GM19035 (cell line): Measurements from ENCODE around the gene SIX5.

Experiments used
- ATAC-seq: cut with Tn5 transposase; IDR thresholded peaks from one replicate; pipeline ENCODE4 v1.9.1; 2021; ENCODE audit not compliant: unreplicated experiment

The SIX5 gene

DNA sequence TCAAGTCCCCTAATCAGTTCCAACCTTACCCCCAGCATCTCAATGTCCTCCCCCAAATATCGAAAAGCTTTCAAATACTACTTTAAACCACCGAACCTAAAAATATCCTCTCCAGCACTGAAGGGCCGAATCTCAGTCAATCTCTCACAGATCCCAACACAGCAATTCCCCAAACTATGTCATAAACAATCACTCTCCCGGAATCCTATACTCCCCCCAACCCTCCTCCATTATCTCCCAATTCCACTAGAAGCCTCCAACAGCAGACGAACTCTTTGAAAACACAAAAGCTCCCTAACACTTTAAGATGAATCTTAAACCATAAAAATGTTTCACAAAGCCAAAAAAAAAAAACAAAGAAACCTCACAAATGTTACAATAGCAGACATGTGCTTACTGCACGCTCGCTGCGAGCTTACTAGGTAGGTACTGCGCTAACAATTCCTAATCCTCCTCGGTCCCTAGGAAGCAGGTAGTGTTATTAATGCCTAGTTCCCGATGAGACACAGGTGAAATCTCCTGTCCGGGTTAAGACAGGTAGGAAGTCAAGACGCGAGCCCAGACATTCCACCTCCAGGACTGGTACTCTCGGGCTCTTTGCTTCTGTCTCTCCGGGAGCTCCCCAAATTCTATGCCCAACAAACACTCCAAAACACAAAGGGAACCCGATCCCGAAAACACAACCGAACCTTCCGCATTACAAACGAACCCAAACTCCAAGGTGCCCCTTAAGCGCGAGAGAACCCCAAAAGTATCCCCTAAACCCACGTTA lies 52.5 kb downstream of the SIX5 start:
- no peak for ATAC-seq

DNA sequence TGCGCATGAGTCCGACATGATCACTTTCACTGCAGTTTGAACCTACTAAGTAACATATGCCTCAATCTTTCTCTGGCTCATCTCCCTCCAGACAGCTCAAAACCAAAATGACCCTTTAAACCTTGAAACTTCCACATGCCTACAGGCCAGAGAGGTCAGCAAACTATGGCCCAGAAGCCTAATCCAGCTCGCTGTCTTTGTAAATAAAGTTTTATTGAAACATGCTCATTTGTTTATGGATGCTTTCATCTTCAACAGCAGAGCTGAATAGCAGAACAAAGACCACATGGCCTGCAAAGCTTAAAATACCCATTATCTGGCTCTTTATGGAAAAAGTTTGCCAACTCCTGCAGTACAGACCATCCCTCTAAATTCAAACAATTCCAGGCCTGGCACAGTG lies 53.9 kb downstream of the SIX5 start:
- no peak for ATAC-seq
